Activated CD8-positive, alpha-beta memory T cell treated with anti-CD3 and anti-CD28 coated beads for 24 hours (primary cell): ENCODE data around the gene SIGLEC15.

ENCODE experiments used
- DNase-seq: peaks from one replicate; pipeline ENCODE4 v3.0.0-alpha.2; 2020

Gene SIGLEC15

DNA sequence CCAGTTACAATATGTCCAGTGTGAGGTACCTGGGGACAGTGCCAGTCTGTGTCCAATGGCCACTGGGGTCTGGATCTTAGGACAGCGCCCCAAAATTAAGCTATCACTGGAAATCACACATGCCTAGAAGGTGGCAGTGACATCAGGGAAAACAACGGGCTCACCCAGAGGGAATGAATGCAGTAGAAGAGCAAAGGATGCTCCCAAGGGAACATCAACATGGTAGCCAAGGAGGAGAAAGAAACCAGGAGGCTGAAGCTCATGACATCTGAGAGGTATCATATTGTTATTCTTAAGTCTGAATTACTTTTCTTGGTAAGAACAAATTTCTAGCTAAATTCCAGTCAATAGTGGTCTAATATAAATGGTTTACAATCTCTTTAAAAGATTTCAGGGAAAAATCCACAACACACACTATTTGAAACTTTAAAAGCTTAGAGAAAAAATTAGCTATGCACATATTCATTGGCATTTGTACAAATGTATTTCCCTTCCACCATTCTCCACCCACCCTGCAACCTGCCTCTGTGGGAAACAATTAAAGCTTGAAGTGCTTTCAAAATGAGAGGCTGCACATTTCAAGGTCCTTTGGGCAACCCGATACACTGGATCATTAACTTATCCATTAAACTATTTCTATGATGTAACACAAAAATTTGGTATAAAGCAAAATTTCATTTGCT lies 55.5 kb downstream of the SIGLEC15 start:
- DNase-seq = no peak

DNA sequence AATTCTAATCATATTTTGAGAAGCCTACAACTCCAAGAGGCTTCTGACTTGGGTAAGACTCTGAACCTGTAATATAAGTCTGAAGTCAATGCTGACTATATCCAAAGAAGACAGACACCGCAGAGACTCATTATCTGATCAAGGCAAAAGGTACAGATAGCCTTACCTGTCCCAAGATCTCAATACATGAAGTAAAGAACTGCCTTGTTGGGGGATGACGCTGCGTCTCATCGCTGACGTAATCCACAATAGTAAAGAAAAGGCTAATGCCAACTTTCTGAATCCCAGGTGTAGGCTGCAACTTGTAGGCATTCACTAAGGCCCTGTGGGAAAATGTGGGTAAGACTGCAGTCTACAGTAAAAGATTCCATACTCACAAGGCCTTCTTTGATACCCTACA lies 62.1 kb downstream of the SIGLEC15 start:
- DNase-seq = no peak

DNA sequence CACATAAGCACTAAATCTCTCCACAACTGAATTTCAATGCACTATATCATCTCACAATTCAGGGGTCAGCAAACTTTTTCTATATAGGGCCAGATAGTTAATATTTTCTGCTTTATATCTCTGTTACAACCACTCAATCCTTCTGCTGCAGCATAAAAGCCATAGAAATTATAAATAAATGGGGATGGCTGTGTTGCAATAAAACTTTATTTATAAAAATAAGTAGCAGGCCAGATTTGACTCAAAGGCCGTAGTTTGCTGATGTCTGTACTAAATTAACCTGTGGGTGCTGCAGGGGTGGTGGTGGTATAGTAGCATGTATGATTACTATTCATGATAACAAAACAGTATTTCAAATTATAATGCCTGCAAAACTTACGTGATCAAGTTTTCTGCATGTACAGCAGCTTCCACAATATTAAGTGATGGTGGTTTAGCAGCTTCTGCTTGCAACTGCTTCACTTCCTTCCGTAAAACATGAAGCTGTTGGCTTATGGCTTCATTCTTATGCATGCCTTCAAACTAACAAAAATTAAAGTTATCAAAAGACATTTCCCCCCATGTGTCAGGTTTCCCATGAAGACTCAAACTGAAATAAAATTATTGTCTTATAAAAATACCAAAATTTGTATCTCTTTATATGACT lies 64.1 kb downstream of the SIGLEC15 start:
- no peak for DNase-seq

DNA sequence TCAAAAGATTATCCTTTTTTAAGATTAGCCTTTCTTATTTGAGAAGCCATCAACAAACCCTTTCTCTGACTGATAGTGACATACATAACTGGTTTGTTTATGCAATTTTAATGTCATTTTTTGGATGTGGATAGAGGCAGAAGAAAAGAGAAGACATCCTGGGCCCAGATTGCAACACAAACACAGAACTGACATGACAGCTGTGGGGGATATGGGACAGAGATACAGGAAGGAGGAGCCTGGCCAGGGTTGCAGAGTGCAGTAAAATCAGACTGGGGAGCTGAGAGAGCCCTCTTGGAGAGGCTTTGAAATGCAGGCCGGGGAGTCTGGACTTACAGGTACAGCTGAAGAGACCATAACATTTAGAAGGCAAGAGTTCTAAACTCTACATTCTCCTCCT lies 65.1 kb downstream of the SIGLEC15 start:
- no peak for DNase-seq

DNA sequence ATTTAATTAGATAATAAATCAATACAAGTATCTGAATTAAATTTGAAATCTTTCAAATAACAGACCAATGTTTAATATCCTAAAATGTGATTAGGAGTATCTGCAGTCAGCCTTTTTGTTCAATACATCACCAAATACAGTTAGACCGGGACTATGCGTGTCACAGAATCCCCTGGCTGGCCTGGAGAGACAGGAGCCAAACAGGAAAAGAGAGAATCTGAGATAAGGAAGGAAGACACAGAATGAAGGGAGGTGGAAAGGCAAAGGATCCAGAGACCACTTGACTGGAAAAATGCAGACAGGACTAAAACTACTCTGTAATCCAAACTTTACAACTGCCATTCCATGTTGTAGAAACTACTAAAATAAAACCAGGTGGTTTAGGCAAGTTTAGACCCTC lies 66.3 kb downstream of the SIGLEC15 start:
- no peak for DNase-seq
